Measurements from ENCODE around the gene CS. TPM values are rescaled to one million over a fixed set of nuclear protein-coding genes. Genes with fewer than 3 reads are reported as not detected.
"Not testable (repeated sequence)": the region's sequence is repeated elsewhere in the genome, so short reads cannot be mapped to it uniquely, and the experiment has no call there.

Gene CS
- total RNA-seq, 1 donor from 2014 or later = 137 TPM

DNA sequence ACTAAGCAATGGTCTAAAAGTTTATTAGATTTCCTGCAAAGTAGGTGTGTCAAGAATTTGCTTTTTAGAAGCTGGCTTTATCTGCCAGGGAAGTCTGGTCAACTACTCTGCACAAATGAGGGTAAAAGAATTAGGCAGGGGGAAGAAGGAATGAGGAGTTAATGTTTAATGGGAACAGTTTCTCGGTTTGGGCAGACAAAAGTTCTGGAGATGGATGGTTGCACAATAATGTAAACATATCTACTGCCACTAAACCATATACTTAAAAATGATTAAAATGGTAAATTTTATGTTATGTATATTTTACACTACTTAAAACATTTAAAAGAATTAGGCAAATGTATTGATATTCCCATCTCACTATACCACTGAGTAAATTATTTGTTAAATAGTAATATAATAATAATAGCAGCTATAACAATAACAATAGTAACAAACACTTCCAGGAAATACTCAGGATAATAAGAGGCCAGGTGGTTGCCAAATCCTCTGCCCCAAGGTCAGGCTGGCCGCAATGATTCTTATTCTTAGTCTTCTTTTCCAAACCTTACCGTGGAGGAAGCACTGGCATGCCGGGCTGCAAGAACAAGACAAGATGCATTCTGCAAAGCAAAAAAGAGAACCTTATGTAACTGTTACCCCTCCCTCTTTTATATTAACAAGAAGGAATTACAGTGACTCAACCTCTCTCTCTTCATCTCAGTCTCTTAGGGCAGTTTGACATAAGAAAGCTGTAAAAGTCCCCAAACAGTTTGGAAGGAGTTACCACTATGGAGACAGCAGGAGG lies 13.9 kb downstream of the CS start:
- Histone ChIP-seq H3K27ac (ENCODE audit: low read depth, low read length) (no peak overlapping the region), H3K4me3 (ENCODE audit: low read length in 3 of 3) (no peak overlapping the region), H3K9me3 (ENCODE audit: control insufficient read depth in 3 of 3, low read length in 3 of 3) (no peaks in the 10 kb centered on the region), H3K9ac (ENCODE audit: low read depth in 1 of 3, low read length in 3 of 3) (no peak overlapping the region), H3K4me1 (ENCODE audit: control insufficient read depth in 3 of 3, insufficient read depth in 3 of 3, low read length in 3 of 3) (peaks cover 10 to 11% (median 11%) of the 10 kb centered on the region in 3 donors), H3K36me3 (ENCODE audit: control insufficient read depth in 3 of 3, insufficient read depth in 3 of 3, low read length in 3 of 3) (peaks cover 28 to 50% (median 40%) of the 10 kb centered on the region in 3 donors), H3K27me3 (ENCODE audit: control insufficient read depth in 3 of 3, insufficient read depth in 3 of 3, low read length in 3 of 3) (no peaks in the 10 kb centered on the region)

DNA sequence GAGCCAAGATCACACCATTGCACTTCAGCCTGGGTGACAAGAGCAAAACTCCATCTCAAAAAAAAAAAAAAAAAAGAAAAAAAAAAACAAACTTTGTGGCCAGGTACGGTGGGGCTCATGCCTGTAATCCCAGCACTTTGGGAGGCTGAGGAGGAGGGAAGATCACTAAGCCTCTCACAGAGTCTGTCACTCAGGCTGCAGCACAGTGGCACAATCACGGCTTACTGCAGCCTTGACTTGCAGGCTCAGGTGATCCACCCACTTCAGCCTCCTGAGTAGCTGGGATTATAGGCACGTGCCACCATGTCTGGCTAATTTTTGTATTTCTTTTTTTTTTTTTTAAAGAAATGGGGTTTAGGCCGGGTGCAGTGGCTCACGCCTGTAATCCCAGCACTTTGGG lies 15.9 kb downstream of the CS start:
- Histone ChIP-seq H3K36me3 (ENCODE audit: control insufficient read depth in 3 of 3, insufficient read depth in 3 of 3, low read length in 3 of 3) (peaks cover 36 to 54% (median 51%) of the 10 kb centered on the region in 3 donors), H3K4me1 (ENCODE audit: control insufficient read depth in 3 of 3, insufficient read depth in 3 of 3, low read length in 3 of 3) (peaks cover 8 to 11% (median 11%) of the 10 kb centered on the region in 3 donors)
- H3K9ac ChIP-seq (ENCODE audit: low read depth in 1 of 3, low read length in 3 of 3); H3K9me3 ChIP-seq (ENCODE audit: control insufficient read depth in 3 of 3, low read length in 3 of 3); H3K27ac ChIP-seq (ENCODE audit: low read depth, low read length); H3K4me3 ChIP-seq (ENCODE audit: low read length in 3 of 3); H3K27me3 ChIP-seq (ENCODE audit: control insufficient read depth in 3 of 3, insufficient read depth in 3 of 3, low read length in 3 of 3): not testable (repeated sequence)

DNA sequence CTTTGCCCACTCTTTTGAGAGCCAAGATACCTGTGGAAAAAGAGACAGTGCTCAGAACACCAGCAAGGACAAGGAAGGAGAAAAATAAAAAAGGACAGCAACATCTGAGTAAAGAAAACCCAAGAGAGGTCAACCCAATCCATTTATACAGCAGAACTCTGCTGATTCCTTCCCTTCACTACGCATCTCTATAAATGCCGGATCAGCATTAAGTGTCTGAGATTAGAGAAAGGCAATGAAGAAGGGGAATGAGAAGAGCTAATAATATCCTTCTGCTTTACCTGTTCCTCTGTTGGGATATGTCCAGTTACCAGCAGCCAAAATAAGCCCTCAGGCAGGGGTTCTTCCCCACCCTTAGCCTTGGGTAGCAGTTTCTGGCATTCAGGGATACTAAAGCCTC lies 17.6 kb downstream of the CS start:
- peaks cover 6 to 8% (median 8%) of the 10 kb centered on the region in 3 donors for H3K4me1 ChIP-seq (ENCODE audit: control insufficient read depth in 3 of 3, insufficient read depth in 3 of 3, low read length in 3 of 3)
- H3K9me3 ChIP-seq (ENCODE audit: control insufficient read depth in 3 of 3, low read length in 3 of 3) = no peaks in the 10 kb centered on the region
- H3K9ac ChIP-seq (ENCODE audit: low read depth in 1 of 3, low read length in 3 of 3) = no peak overlapping the region
- H3K27ac ChIP-seq (ENCODE audit: low read depth, low read length) = no peak overlapping the region
- no peak overlapping the region for H3K4me3 ChIP-seq (ENCODE audit: low read length in 3 of 3)
- no peaks in the 10 kb centered on the region for H3K27me3 ChIP-seq (ENCODE audit: control insufficient read depth in 3 of 3, insufficient read depth in 3 of 3, low read length in 3 of 3)
- H3K36me3 ChIP-seq (ENCODE audit: control insufficient read depth in 3 of 3, insufficient read depth in 3 of 3, low read length in 3 of 3) = peaks cover 47 to 66% (median 63%) of the 10 kb centered on the region in 3 donors

DNA sequence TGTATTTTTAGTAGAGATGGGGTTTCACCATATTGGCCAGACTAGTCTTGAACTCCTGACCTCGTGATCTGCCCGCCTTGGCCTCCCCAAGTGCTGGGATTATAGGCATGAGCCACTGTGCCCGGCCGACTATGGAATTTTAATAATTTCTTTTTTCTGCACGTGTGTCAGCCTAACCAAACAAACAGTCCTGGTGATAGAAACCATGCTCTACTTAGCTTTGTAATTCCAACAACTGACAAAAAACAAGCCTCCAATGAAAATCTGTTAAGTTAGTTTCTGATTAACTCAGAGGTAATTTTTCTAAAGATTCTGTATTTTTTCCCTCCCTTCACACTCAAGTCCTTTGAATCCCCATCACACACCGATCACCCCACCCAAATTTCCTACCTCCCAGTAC lies 18.1 kb downstream of the CS start:
- no peaks in the 10 kb centered on the region for H3K27me3 ChIP-seq (ENCODE audit: control insufficient read depth in 3 of 3, insufficient read depth in 3 of 3, low read length in 3 of 3)
- H3K27ac ChIP-seq (ENCODE audit: low read depth, low read length) = no peak overlapping the region
- peaks cover 6 to 8% (median 8%) of the 10 kb centered on the region in 3 donors for H3K4me1 ChIP-seq (ENCODE audit: control insufficient read depth in 3 of 3, insufficient read depth in 3 of 3, low read length in 3 of 3)
- H3K9ac ChIP-seq (ENCODE audit: low read depth in 1 of 3, low read length in 3 of 3) = no peak overlapping the region
- H3K9me3 ChIP-seq (ENCODE audit: control insufficient read depth in 3 of 3, low read length in 3 of 3) = no peaks in the 10 kb centered on the region
- peaks cover 49 to 68% (median 63%) of the 10 kb centered on the region in 3 donors for H3K36me3 ChIP-seq (ENCODE audit: control insufficient read depth in 3 of 3, insufficient read depth in 3 of 3, low read length in 3 of 3)
- H3K4me3 ChIP-seq (ENCODE audit: low read length in 3 of 3) = no peak overlapping the region

DNA sequence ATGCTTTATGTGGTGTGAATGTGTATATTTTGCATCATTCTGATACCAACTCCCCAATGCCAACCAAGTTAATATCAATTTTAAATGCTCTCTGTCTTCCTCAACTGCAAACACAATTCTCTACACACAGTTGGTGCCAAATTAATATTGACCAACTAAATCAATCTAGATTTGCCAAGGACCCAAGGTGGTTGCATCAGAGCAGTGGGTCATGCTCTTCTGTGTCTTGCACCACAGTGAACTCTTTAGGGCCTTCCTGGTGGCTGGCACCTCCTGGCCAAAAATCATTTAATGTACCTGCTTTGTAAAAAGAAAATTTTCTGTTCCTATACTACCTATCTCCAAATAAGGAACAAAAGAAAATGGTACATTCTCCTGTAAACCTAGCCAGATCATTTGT lies 19.3 kb downstream of the CS start:
- peaks cover 55 to 67% (median 63%) of the 10 kb centered on the region in 3 donors for H3K36me3 ChIP-seq (ENCODE audit: control insufficient read depth in 3 of 3, insufficient read depth in 3 of 3, low read length in 3 of 3)
- H3K27ac ChIP-seq (ENCODE audit: low read depth, low read length) = no peak overlapping the region
- peaks cover 0 to under 1% (median 0%) of the 10 kb centered on the region in 3 donors for H3K4me1 ChIP-seq (ENCODE audit: control insufficient read depth in 3 of 3, insufficient read depth in 3 of 3, low read length in 3 of 3)
- H3K9me3 ChIP-seq (ENCODE audit: control insufficient read depth in 3 of 3, low read length in 3 of 3) = no peaks in the 10 kb centered on the region
- H3K9ac ChIP-seq (ENCODE audit: low read depth in 1 of 3, low read length in 3 of 3) = no peak overlapping the region
- H3K4me3 ChIP-seq (ENCODE audit: low read length in 3 of 3) = no peak overlapping the region
- H3K27me3 ChIP-seq (ENCODE audit: control insufficient read depth in 3 of 3, insufficient read depth in 3 of 3, low read length in 3 of 3) = no peaks in the 10 kb centered on the region

DNA sequence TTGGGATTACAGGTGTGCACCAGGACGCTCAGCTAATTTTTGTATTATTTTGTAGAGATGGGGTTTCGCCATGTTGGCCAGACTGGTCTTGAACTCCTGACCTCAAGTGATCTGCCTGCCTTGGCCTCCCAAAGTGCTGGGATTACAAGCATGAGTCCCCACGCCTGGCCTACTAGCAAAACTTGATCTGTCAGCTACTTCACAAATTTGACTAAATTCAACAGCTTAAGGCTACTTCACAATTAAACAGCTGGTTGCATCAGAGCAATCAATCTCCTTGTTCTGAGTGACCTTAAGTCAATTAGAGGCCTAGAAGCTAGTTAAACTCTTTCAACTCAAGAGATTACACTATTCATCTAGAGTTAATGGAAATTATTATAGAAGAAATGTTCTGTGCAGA lies 21.2 kb downstream of the CS start:
- no peak overlapping the region for H3K9ac ChIP-seq (ENCODE audit: low read depth in 1 of 3, low read length in 3 of 3)
- H3K4me3 ChIP-seq (ENCODE audit: low read length in 3 of 3) = no peak overlapping the region
- H3K27me3 ChIP-seq (ENCODE audit: control insufficient read depth in 3 of 3, insufficient read depth in 3 of 3, low read length in 3 of 3) = no peaks in the 10 kb centered on the region
- H3K36me3 ChIP-seq (ENCODE audit: control insufficient read depth in 3 of 3, insufficient read depth in 3 of 3, low read length in 3 of 3) = peaks cover 68 to 79% (median 70%) of the 10 kb centered on the region in 3 donors
- no peak overlapping the region for H3K27ac ChIP-seq (ENCODE audit: low read depth, low read length)
- H3K9me3 ChIP-seq (ENCODE audit: control insufficient read depth in 3 of 3, low read length in 3 of 3) = no peaks in the 10 kb centered on the region
- H3K4me1 ChIP-seq (ENCODE audit: control insufficient read depth in 3 of 3, insufficient read depth in 3 of 3, low read length in 3 of 3) = no peaks in the 10 kb centered on the region

DNA sequence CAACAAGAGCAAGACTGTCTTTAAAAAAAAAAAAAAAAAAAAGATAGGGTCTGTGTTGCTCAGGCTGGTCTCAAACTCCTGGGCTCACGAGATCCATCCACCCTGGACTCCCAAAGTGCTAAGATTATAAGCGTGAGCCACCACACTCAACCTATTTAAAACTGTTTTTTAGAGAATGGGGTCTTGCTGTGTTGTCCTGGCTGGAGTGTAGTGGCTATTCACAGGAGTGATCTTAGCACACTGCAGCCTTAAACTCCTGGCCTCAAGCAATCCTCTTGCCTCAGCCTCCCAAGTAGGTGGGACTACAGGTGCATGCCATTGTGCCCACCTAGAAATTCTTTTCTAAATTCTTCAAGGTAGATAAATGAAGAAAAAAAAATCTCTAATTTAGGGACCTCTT lies 25.8 kb downstream of the CS start:
- Histone ChIP-seq H3K9ac (ENCODE audit: low read depth in 1 of 3, low read length in 3 of 3) (peak overlapping the region in 1 of 3 donors; percentile 3), H3K27ac (ENCODE audit: low read depth, low read length) (no peak overlapping the region), H3K9me3 (ENCODE audit: control insufficient read depth in 3 of 3, low read length in 3 of 3) (no peaks in the 10 kb centered on the region), H3K4me1 (ENCODE audit: control insufficient read depth in 3 of 3, insufficient read depth in 3 of 3, low read length in 3 of 3) (peaks cover 25 to 35% (median 30%) of the 10 kb centered on the region in 3 donors), H3K36me3 (ENCODE audit: control insufficient read depth in 3 of 3, insufficient read depth in 3 of 3, low read length in 3 of 3) (peaks cover 63 to 68% (median 68%) of the 10 kb centered on the region in 3 donors), H3K4me3 (ENCODE audit: low read length in 3 of 3) (no peak overlapping the region), H3K27me3 (ENCODE audit: control insufficient read depth in 3 of 3, insufficient read depth in 3 of 3, low read length in 3 of 3) (no peaks in the 10 kb centered on the region)

DNA sequence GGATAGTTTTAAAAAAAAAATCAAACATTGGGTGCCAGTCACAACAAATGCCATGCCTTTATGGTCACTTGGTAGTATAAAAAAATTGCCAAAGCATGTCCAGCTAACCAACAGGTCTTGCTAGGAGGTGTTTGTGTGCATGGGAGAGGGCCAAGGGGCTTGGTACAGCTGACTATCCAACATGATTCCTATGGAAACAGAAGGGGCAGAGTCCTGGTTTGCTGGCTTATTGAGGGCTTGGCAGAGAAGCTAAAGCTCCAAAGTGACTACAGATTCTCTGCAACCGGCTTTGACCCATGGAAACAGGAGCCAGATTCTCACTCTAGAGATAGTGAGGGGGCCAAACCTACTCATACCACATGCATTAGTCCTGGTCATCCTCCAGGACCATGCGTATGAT lies 27.7 kb downstream of the CS start:
- not testable (repeated sequence) for H3K27ac ChIP-seq (ENCODE audit: low read depth, low read length); H3K27me3 ChIP-seq (ENCODE audit: control insufficient read depth in 3 of 3, insufficient read depth in 3 of 3, low read length in 3 of 3); H3K9ac ChIP-seq (ENCODE audit: low read depth in 1 of 3, low read length in 3 of 3); H3K9me3 ChIP-seq (ENCODE audit: control insufficient read depth in 3 of 3, low read length in 3 of 3); H3K4me3 ChIP-seq (ENCODE audit: low read length in 3 of 3)
- H3K36me3 ChIP-seq (ENCODE audit: control insufficient read depth in 3 of 3, insufficient read depth in 3 of 3, low read length in 3 of 3) = peaks cover 54 to 70% (median 61%) of the 10 kb centered on the region in 3 donors
- peaks cover 38 to 50% (median 42%) of the 10 kb centered on the region in 3 donors for H3K4me1 ChIP-seq (ENCODE audit: control insufficient read depth in 3 of 3, insufficient read depth in 3 of 3, low read length in 3 of 3)

DNA sequence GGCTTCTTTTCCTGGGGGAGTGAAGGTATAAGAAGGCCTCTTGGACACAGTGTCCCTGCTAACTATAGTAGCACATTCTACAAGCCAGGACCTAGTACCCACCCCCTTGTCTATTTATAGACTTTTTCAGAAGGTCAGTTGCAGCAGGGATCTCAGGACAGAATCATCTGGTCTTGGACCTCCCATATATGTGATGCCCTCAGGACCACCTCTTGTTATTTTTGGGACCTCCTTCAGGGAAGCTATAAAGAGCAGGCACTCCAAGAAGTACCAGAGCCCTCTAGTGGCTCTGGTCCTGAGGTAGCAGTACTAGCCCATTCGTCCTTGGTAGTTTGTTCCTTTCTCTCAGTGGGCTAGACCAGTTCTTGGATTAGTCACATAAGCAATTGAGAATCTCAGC lies 29.1 kb downstream of the CS start:
- Histone ChIP-seq H3K4me3 (ENCODE audit: low read length in 3 of 3) (peak overlapping the region in 1 of 3 donors; percentile 24), H3K4me1 (ENCODE audit: control insufficient read depth in 3 of 3, insufficient read depth in 3 of 3, low read length in 3 of 3) (peaks cover 44 to 61% (median 47%) of the 10 kb centered on the region in 3 donors)

DNA sequence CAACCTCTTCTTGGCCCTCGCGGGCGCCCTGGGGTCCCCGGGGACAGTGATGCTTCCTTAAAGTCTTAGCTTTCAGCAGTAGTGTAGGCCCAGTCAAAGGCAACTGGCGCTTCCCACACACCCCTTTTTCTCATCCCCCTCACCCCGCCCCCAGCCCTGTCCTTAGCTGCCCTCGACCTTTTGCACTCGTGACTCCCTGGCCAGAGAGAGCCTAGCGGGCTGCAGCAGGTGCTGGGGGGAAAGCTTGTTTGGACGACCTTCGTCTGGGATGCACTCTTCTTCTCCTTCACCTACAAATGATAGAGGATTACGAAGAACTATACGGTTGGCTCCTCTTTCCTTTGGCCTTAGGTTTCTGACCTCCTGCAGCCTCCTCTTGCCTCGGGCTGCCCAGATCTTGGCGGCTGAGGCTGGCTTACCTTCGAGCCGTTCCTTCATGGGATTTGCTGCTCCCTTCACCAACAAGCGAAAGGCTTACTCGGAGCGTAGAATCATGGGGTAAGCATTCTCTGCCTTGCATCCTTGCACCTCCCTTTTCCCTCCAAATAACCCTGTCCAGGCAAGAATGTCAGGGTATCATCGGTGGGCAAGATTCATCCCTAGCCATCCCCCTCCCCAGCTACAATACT lies 32.6 kb downstream of the CS start:
- Histone ChIP-seq H3K9me3 (ENCODE audit: control insufficient read depth in 3 of 3, low read length in 3 of 3) (no peaks in the 10 kb centered on the region), H3K36me3 (ENCODE audit: control insufficient read depth in 3 of 3, insufficient read depth in 3 of 3, low read length in 3 of 3) (peaks cover 21 to 31% (median 25%) of the 10 kb centered on the region in 3 donors), H3K4me1 (ENCODE audit: control insufficient read depth in 3 of 3, insufficient read depth in 3 of 3, low read length in 3 of 3) (peaks cover 45 to 57% (median 46%) of the 10 kb centered on the region in 3 donors), H3K27me3 (ENCODE audit: control insufficient read depth in 3 of 3, insufficient read depth in 3 of 3, low read length in 3 of 3) (no peaks in the 10 kb centered on the region), H3K9ac (ENCODE audit: low read depth in 1 of 3, low read length in 3 of 3) (peak overlapping the region; percentile 87 to 98 (median 93)), H3K4me3 (ENCODE audit: low read length in 3 of 3) (peak overlapping the region; percentile 88 to 98 (median 93)), H3K27ac (ENCODE audit: low read depth, low read length) (peak overlapping the region; percentile 98)

More for the DNA sequence above, 29.1 kb downstream of the CS start:
- H3K9me3 ChIP-seq (ENCODE audit: control insufficient read depth in 3 of 3, low read length in 3 of 3) = no peaks in the 10 kb centered on the region
- peaks cover 50 to 63% (median 54%) of the 10 kb centered on the region in 3 donors for H3K36me3 ChIP-seq (ENCODE audit: control insufficient read depth in 3 of 3, insufficient read depth in 3 of 3, low read length in 3 of 3)
- no peaks in the 10 kb centered on the region for H3K27me3 ChIP-seq (ENCODE audit: control insufficient read depth in 3 of 3, insufficient read depth in 3 of 3, low read length in 3 of 3)
- peak overlapping the region; percentile 63 to 98 (median 68) for H3K9ac ChIP-seq (ENCODE audit: low read depth in 1 of 3, low read length in 3 of 3)
- H3K27ac ChIP-seq (ENCODE audit: low read depth, low read length) = peak overlapping the region; percentile 98

All from skeletal muscle tissue (tissue), 4 donors.